Liver (tissue), 9 donors: ENCODE data around the gene DGKH. TPM values are rescaled to one million over a fixed set of nuclear protein-coding genes. Genes with fewer than 3 reads are reported as not detected.

Source experiments
- DNase-seq: peaks from one replicate; pipeline ENCODE4 v3.0.0-alpha.2; 2017; ENCODE audit warnings: low spot score
- H3K27ac ChIP-seq, 2 donors: one replicate each; pipeline ENCODE4 v1.7.0; 2013; ENCODE audit warnings: inconsistent platforms in 2 of 2, low read length in 2 of 2, control low read depth in 1 of 2, low read depth in 1 of 2, mild to moderate bottlenecking in 1 of 2
- H3K27me3 ChIP-seq, 4 donors: one replicate each; pipeline versions ENCODE4 v1.6.1 to v1.7.0; 2013; ENCODE audit warnings: low read length in 3 of 4, inconsistent platforms in 1 of 4, mild to moderate bottlenecking in 1 of 4, moderate library complexity in 1 of 4; ENCODE audit not compliant: control insufficient read depth in 4 of 4, insufficient read depth in 4 of 4
- H3K36me3 ChIP-seq, 4 donors: one replicate each; pipeline versions ENCODE4 v1.6.1 to v1.7.0; 2013; ENCODE audit warnings: low read length in 3 of 4, mild to moderate bottlenecking in 3 of 4, low read depth in 1 of 4, moderate library complexity in 1 of 4; ENCODE audit not compliant: control insufficient read depth in 4 of 4, insufficient read depth in 3 of 4
- H3K4me1 ChIP-seq, 4 donors: one replicate each; pipeline versions ENCODE4 v1.6.1 to v1.7.0; 2013; ENCODE audit warnings: low read length in 3 of 4, mild to moderate bottlenecking in 3 of 4, moderate library complexity in 1 of 4; ENCODE audit not compliant: control insufficient read depth in 4 of 4, insufficient read depth in 4 of 4
- H3K4me3 ChIP-seq, 3 donors: one replicate each; pipeline versions ENCODE4 v1.6.1 to v1.7.0; 2013; ENCODE audit warnings: low read length in 3 of 3, control low read depth in 1 of 3, low read depth in 1 of 3, mild to moderate bottlenecking in 1 of 3
- H3K9ac ChIP-seq, 2 donors: one replicate each; pipeline ENCODE4 v1.7.0; 2013; ENCODE audit warnings: low read length in 2 of 2, mild to moderate bottlenecking in 2 of 2, moderate library complexity in 2 of 2, control low read depth in 1 of 2, low read depth in 1 of 2
- H3K9me3 ChIP-seq, 4 donors: one replicate each; pipeline versions ENCODE4 v1.6.1 to v1.7.0; 2013; ENCODE audit warnings: low read length in 3 of 4; ENCODE audit not compliant: control insufficient read depth in 4 of 4
- EGR1 ChIP-seq, 2 donors: IDR thresholded peaks; 2 replicates each; pipeline ENCODE4 v1.6.1; 2016 to 2018; ENCODE audit warnings: antibody characterized with exemption in 2 of 2, low read depth in 2 of 2
- FOXA1 ChIP-seq: IDR thresholded peaks from 2 replicates; pipeline ENCODE4 v1.6.1; 2016; ENCODE audit warnings: antibody characterized with exemption
- FOXA2 ChIP-seq: IDR thresholded peaks from 2 replicates; pipeline ENCODE4 v1.6.1; 2016; ENCODE audit warnings: antibody characterized with exemption
- GABPA ChIP-seq, 2 donors: IDR thresholded peaks in 1 of 2; conservative IDR thresholded peaks in 1 of 2; 2 replicates each; pipeline ENCODE4 v1.6.1; 2016; ENCODE audit warnings: antibody characterized with exemption in 2 of 2, mild to moderate bottlenecking in 1 of 2, moderate library complexity in 1 of 2
- HNF4A ChIP-seq, 2 donors: conservative IDR thresholded peaks; 2 replicates each; pipeline ENCODE4 v1.6.1; 2016; ENCODE audit warnings: antibody characterized with exemption in 2 of 2, mild to moderate bottlenecking in 2 of 2
- HNF4G ChIP-seq: IDR thresholded peaks from 2 replicates; pipeline ENCODE4 v1.6.1; 2016; ENCODE audit warnings: antibody characterized with exemption
- NR2F2 ChIP-seq: IDR thresholded peaks from 2 replicates; pipeline ENCODE4 v1.6.1; 2016; ENCODE audit warnings: antibody characterized with exemption
- RAD21 ChIP-seq, 2 donors: IDR thresholded peaks; 2 replicates each; pipeline ENCODE4 v1.6.1; 2016; ENCODE audit warnings: antibody characterized with exemption in 2 of 2, mild to moderate bottlenecking in 2 of 2
- RXRA ChIP-seq, 2 donors: IDR thresholded peaks; 2 replicates each; pipeline ENCODE4 v1.6.1; 2017 to 2018; ENCODE audit warnings: antibody characterized with exemption in 2 of 2, mild to moderate bottlenecking in 1 of 2
- SP1 ChIP-seq: IDR thresholded peaks from 2 replicates; pipeline ENCODE4 v1.6.1; 2018; ENCODE audit warnings: antibody characterized with exemption, mild to moderate bottlenecking
- TAF1 ChIP-seq: conservative IDR thresholded peaks from 2 replicates; pipeline ENCODE4 v1.6.1; 2016; ENCODE audit warnings: antibody characterized with exemption, mild to moderate bottlenecking
- YY1 ChIP-seq: IDR thresholded peaks from 2 replicates; pipeline ENCODE4 v1.6.1; 2016; ENCODE audit warnings: antibody characterized with exemption, mild to moderate bottlenecking
- WGBS: extraction: QIAGEN DNeasy Blood & Tissue Kit; methylation state at CpG from one replicate; pipeline ENCODE4 v1.1.7; 2013; 5-methylcytosine and 5-hydroxymethylcytosine counted together
- polyA plus RNA-seq, 2 donors: library from polyadenylated mRNA; stranded (reverse) in 1 of 2; unstranded in 1 of 2; fragments of 200-250 nt in 1 of 2; fragments of >200 nt in 1 of 2; fragmentation: Nextera tagmentation in 1 of 2; extraction: Ambion mirVana in 1 of 2; gene quantifications; one replicate each; pipeline versions ENCODE4 v1.2.1 to v1.2.3, GENCODE V29; 2013 to 2015
- total RNA-seq, 2 donors: library from RNA; depleted of rRNA; stranded (reverse); fragments of >200 nt; gene quantifications; one replicate each; pipeline ENCODE4 v1.2.3, GENCODE V29; 2014
- TF ChIP-seq, protein P1 (sequence below): IDR thresholded peaks from 2 replicates; pipeline ENCODE4 v1.6.1; 2016; ENCODE audit warnings: antibody characterized with exemption
- TF ChIP-seq, protein P2 (sequence below): fragments of 150-350 bp; IDR thresholded peaks from 2 replicates; pipeline ENCODE4 v1.5.1; 2017; ENCODE audit warnings: improper control_type of control experiment, low read depth, low read length; ENCODE audit not compliant: missing input control
- TF ChIP-seq, protein P3 (sequence below): IDR thresholded peaks from 2 replicates; pipeline ENCODE4 v1.6.1; 2016; ENCODE audit warnings: antibody characterized with exemption, mild to moderate bottlenecking
- TF ChIP-seq, protein P4 (sequence below): IDR thresholded peaks from 2 replicates; pipeline ENCODE4 v1.6.1; 2016; ENCODE audit warnings: antibody characterized with exemption
- donor health status: healthy.
- donor health status: healthy.
- donor health status: healthy.
- donor health status: healthy.
- donor health status: healthy.

Gene DGKH
- total and polyA plus RNA-seq, 4 donors, result 0.25 to 3.7 (median 0.97) TPM

DNA sequence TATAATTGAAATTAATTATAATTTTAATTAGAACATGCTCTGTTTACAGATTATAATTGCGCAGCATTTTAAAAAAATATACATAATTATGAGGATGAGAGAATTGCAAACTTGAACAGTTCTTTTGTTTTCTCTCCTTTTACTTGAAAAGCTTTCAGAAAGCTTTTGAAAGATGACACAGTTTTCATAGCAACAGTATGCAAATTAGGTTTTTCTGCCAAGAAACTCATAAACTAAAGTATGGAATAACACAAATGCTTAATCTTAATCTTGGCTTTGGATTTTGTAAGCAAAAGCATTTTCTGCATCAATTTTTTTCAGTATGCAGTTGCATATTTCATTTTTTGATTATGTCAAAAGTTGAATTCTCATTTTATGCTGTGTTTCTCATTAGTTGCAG is 190.7 kb downstream of the DGKH start:
- Histone ChIP-seq H3K27ac (no peak overlapping the region), H3K4me1 (no peaks in the 10 kb centered on the region), H3K9me3 (no peaks in the 10 kb centered on the region), H3K9ac (no peak overlapping the region), H3K4me3 (no peak overlapping the region), H3K27me3 (no peaks in the 10 kb centered on the region), H3K36me3 (no peaks in the 10 kb centered on the region)
- WGBS, result 100% methylated on average over 1 of the region's 1 CpG
- no peak for DNase-seq
- TF ChIP-seq SP1 (no peak), YY1 (no peak), RXRA (IDR thresholded peaks at IDR 0.05) (no peak), RAD21 (IDR thresholded peaks at IDR 0.05) (no peak), EGR1 (IDR thresholded peaks at IDR 0.05; ENCODE audit: low read depth in 2 of 2) (no peak), GABPA (IDR thresholded peaks at IDR 0.05 in 1 of 2, conservative IDR thresholded peaks at IDR 0.05 in 1 of 2) (no peak), FOXA1 (no peak), FOXA2 (no peak), TAF1 (no peak), NR2F2 (no peak), HNF4A (conservative IDR thresholded peaks at IDR 0.05) (no peak), HNF4G (no peak)
- TF ChIP-seq, protein P1, sequence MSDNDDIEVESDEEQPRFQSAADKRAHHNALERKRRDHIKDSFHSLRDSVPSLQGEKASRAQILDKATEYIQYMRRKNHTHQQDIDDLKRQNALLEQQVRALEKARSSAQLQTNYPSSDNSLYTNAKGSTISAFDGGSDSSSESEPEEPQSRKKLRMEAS, result no peak
- TF ChIP-seq, protein P2, sequence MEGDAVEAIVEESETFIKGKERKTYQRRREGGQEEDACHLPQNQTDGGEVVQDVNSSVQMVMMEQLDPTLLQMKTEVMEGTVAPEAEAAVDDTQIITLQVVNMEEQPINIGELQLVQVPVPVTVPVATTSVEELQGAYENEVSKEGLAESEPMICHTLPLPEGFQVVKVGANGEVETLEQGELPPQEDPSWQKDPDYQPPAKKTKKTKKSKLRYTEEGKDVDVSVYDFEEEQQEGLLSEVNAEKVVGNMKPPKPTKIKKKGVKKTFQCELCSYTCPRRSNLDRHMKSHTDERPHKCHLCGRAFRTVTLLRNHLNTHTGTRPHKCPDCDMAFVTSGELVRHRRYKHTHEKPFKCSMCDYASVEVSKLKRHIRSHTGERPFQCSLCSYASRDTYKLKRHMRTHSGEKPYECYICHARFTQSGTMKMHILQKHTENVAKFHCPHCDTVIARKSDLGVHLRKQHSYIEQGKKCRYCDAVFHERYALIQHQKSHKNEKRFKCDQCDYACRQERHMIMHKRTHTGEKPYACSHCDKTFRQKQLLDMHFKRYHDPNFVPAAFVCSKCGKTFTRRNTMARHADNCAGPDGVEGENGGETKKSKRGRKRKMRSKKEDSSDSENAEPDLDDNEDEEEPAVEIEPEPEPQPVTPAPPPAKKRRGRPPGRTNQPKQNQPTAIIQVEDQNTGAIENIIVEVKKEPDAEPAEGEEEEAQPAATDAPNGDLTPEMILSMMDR, result no peak
- TF ChIP-seq, protein P3, sequence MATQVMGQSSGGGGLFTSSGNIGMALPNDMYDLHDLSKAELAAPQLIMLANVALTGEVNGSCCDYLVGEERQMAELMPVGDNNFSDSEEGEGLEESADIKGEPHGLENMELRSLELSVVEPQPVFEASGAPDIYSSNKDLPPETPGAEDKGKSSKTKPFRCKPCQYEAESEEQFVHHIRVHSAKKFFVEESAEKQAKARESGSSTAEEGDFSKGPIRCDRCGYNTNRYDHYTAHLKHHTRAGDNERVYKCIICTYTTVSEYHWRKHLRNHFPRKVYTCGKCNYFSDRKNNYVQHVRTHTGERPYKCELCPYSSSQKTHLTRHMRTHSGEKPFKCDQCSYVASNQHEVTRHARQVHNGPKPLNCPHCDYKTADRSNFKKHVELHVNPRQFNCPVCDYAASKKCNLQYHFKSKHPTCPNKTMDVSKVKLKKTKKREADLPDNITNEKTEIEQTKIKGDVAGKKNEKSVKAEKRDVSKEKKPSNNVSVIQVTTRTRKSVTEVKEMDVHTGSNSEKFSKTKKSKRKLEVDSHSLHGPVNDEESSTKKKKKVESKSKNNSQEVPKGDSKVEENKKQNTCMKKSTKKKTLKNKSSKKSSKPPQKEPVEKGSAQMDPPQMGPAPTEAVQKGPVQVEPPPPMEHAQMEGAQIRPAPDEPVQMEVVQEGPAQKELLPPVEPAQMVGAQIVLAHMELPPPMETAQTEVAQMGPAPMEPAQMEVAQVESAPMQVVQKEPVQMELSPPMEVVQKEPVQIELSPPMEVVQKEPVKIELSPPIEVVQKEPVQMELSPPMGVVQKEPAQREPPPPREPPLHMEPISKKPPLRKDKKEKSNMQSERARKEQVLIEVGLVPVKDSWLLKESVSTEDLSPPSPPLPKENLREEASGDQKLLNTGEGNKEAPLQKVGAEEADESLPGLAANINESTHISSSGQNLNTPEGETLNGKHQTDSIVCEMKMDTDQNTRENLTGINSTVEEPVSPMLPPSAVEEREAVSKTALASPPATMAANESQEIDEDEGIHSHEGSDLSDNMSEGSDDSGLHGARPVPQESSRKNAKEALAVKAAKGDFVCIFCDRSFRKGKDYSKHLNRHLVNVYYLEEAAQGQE, result no peak
- TF ChIP-seq, protein P4, sequence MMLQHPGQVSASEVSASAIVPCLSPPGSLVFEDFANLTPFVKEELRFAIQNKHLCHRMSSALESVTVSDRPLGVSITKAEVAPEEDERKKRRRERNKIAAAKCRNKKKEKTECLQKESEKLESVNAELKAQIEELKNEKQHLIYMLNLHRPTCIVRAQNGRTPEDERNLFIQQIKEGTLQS, result no peak

DNA sequence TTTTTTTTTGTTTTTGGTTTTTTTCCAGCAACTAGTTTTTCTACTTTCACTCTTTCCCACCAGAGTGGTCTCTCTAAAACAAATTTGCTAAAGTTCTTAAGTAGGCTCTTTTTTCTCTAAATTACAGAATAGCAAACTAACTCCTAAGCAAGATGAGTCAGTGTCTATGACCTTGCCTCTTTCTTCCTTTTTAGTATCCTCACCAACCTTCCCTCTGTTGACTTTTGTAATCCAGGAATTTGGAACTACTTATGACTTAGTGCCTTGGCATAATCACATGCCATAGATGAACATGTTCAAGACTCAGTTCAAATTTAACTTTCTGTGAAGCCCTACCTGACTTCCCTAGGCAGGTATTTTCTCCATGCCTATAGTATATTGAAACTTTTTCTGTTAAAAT is 191.2 kb downstream of the DGKH start:
- Histone ChIP-seq H3K27ac (no peak overlapping the region), H3K9ac (no peak overlapping the region), H3K36me3 (no peaks in the 10 kb centered on the region), H3K9me3 (no peaks in the 10 kb centered on the region), H3K4me1 (no peaks in the 10 kb centered on the region), H3K27me3 (no peaks in the 10 kb centered on the region), H3K4me3 (no peak overlapping the region)
- TF ChIP-seq NR2F2 (no peak), RAD21 (IDR thresholded peaks at IDR 0.05) (no peak), HNF4G (no peak), YY1 (no peak)
- DNase-seq, result no peak
